GM18951 (cell line): ENCODE data around the gene IL17RB.

Experiments used
- POLR2A ChIP-seq: IDR thresholded peaks from 4 replicates; pipeline ENCODE4 v1.6.1; 2011; ENCODE audit warnings: mild to moderate bottlenecking; ENCODE audit not compliant: insufficient read length, insufficient read depth; ENCODE audit errors: extremely low read depth
- in situ Hi-C: fragments of 300-500 bp; cut with MboI; formaldehyde crosslinking; loops from one replicate; pipeline ENCODE4 v1.12.0; 2022; ENCODE audit warnings: low sequenced_read_pairs, mixed read lengths, inconsistent platforms; ENCODE audit not compliant: unreplicated experiment

Gene IL17RB

GRCh38 chr3:53843195-53844177 lies 2.9 kb upstream of the IL17RB start:
- in situ Hi-C loops = no loop called here
- TF ChIP-seq POLR2A = no peak

GRCh38 chr3:53844262-53845102 lies 1.9 kb upstream of the IL17RB start:
- TF ChIP-seq POLR2A = no peak
- in situ Hi-C loops = no loop called here

GRCh38 chr3:53845103-53845880 lies 1.1 kb upstream of the IL17RB start:
- in situ Hi-C loops = no loop called here
- no peak for TF ChIP-seq POLR2A

- in situ Hi-C loops = no loop called here
- TF ChIP-seq POLR2A = no peak
These were observed 561 bp upstream of the IL17RB start for GRCh38 chr3:53845881-53846133.

- in situ Hi-C loops = no loop called here
- no peak for TF ChIP-seq POLR2A
These were observed 435 bp downstream of the IL17RB start for GRCh38 chr3:53846851-53847155.

GRCh38 chr3:53849916-53850315 lies 3.5 kb downstream of the IL17RB start:
- in situ Hi-C loops = no loop called here

GRCh38 chr3:53850895-53851294 lies 4.5 kb downstream of the IL17RB start:
- in situ Hi-C loops = no loop called here
- no peak for TF ChIP-seq POLR2A

More at GRCh38 chr3:53849916-53850315, 3.5 kb downstream of the IL17RB start:
- no peak for TF ChIP-seq POLR2A

GRCh38 chr3:53856964-53857363 lies 10.6 kb downstream of the IL17RB start:
- in situ Hi-C loops = no loop called here
- TF ChIP-seq POLR2A = no peak

GRCh38 chr3:53858096-53858741 lies 11.9 kb downstream of the IL17RB start:
- TF ChIP-seq POLR2A = no peak
- in situ Hi-C loops = no loop called here

- in situ Hi-C loops = no loop called here
- TF ChIP-seq POLR2A = no peak
These were observed 12.8 kb downstream of the IL17RB start for GRCh38 chr3:53859178-53859577.

GRCh38 chr3:53860196-53860595 lies 13.8 kb downstream of the IL17RB start:
- TF ChIP-seq POLR2A = no peak
- in situ Hi-C loops = no loop called here

- TF ChIP-seq POLR2A = no peak
- in situ Hi-C loops = no loop called here
These were observed 15.9 kb downstream of the IL17RB start for GRCh38 chr3:53862241-53862640.

- in situ Hi-C loops = no loop called here
These were observed 16.8 kb downstream of the IL17RB start for GRCh38 chr3:53863145-53863544.

More at GRCh38 chr3:53863145-53863544, 16.8 kb downstream of the IL17RB start:
- TF ChIP-seq POLR2A = no peak
